DOHH2 (cell line): Measurements from ENCODE around the gene DAGLA.

ENCODE experiments used
- H3F3A ChIP-seq: fragments of 200-600 bp; sonication (generic), shearing (Covaris generic); 2 replicates; pipeline ENCODE4 v1.6.0; 2016; ENCODE audit warnings: antibody characterized with exemption, mild to moderate bottlenecking; ENCODE audit not compliant: control insufficient read depth, insufficient read depth
- H3K27ac ChIP-seq: fragments of 200-600 bp; sonication (generic); 2 replicates; pipeline ENCODE4 v1.5.1; 2014; ENCODE audit warnings: low read depth, mild to moderate bottlenecking, low read length, moderate library complexity
- H3K27me3 ChIP-seq: fragments of 200-600 bp; sonication (generic); 2 replicates; pipeline ENCODE4 v1.6.1; 2014; ENCODE audit warnings: mild to moderate bottlenecking, low read length, mixed read lengths; ENCODE audit not compliant: control insufficient read depth
- H3K36me3 ChIP-seq: fragments of 200-600 bp; sonication (generic); 2 replicates; pipeline ENCODE4 v1.6.1; 2014; ENCODE audit warnings: mild to moderate bottlenecking, low read length, moderate library complexity, mixed read lengths; ENCODE audit not compliant: control insufficient read depth
- H3K4me1 ChIP-seq: fragments of 200-600 bp; sonication (generic); 2 replicates; pipeline ENCODE4 v1.6.1; 2014; ENCODE audit warnings: mild to moderate bottlenecking, low read length, mixed read lengths; ENCODE audit not compliant: control insufficient read depth
- H3K4me2 ChIP-seq: fragments of 200-600 bp; sonication (generic); 2 replicates; pipeline ENCODE4 v1.6.0; 2014; ENCODE audit warnings: mild to moderate bottlenecking, low read length, moderate library complexity
- H3K4me3 ChIP-seq: fragments of 200-600 bp; sonication (generic); 2 replicates; pipeline ENCODE4 v1.5.1; 2014; ENCODE audit warnings: mild to moderate bottlenecking, low read length, mixed read lengths
- H3K79me2 ChIP-seq: fragments of 200-600 bp; sonication (generic); 2 replicates; pipeline ENCODE4 v1.6.1; 2014; ENCODE audit warnings: mild to moderate bottlenecking, low read length, mixed read lengths; ENCODE audit not compliant: control insufficient read depth
- H3K9me2 ChIP-seq: fragments of 200-600 bp; sonication (generic); replicated peaks from 2 replicates; pipeline ENCODE4 v1.6.1; 2014; ENCODE audit warnings: mild to moderate bottlenecking, low read length, mixed read lengths; ENCODE audit not compliant: control insufficient read depth
- H3K9me3 ChIP-seq: fragments of 200-600 bp; sonication (generic); 2 replicates; pipeline ENCODE4 v1.6.1; 2014; ENCODE audit warnings: antibody characterized with exemption, low read length, mixed read lengths; ENCODE audit not compliant: control insufficient read depth, insufficient read depth
- H4K20me1 ChIP-seq: fragments of 200-600 bp; sonication (generic); 2 replicates; pipeline ENCODE4 v1.6.0; 2014; ENCODE audit warnings: low read depth, mild to moderate bottlenecking, antibody characterized with exemption, low read length, moderate library complexity; ENCODE audit not compliant: control insufficient read depth, insufficient read depth
- CTCF ChIP-seq: fragments of 200-600 bp; sonication (generic); IDR thresholded peaks from one replicate; pipeline ENCODE4 v1.5.1; 2014; ENCODE audit warnings: antibody characterized with exemption, mild to moderate bottlenecking, low read depth, low read length; ENCODE audit not compliant: poor library complexity, severe bottlenecking
- EZH2phosphoT487 ChIP-seq: fragments of 200-600 bp; sonication (generic); IDR thresholded peaks from 2 replicates; pipeline ENCODE4 v1.6.1; 2017; ENCODE audit warnings: borderline replicate concordance, mild to moderate bottlenecking, antibody characterized with exemption, low read length, moderate library complexity, mixed read lengths

The DAGLA gene

GRCh38 chr11:61782299-61782698, 102.1 kb downstream of the DAGLA start:
- TF ChIP-seq EZH2phosphoT487 (no peak), CTCF (no peak)
- no peak overlapping the region for H3K4me2 ChIP-seq
- H3K9me2 ChIP-seq, result no peaks in the 10 kb centered on the region
- peaks cover 11% of the 10 kb centered on the region for H3K27me3 ChIP-seq
- peaks cover 11% of the 10 kb centered on the region; the same call in 1 of the 2 replicates for H3K4me1 ChIP-seq
- H4K20me1 ChIP-seq, result 0 out of 2 replicates have a peak, but pooled peaks cover 5% of the 10 kb centered on the region
- no peaks in the 10 kb centered on the region for H3K79me2 ChIP-seq
- no peaks in the 10 kb centered on the region for H3F3A ChIP-seq
- no peaks in the 10 kb centered on the region for H3K9me3 ChIP-seq
- no peak overlapping the region for H3K4me3 ChIP-seq
- H3K27ac ChIP-seq, result no peak overlapping the region
- H3K36me3 ChIP-seq, result peaks cover 17% of the 10 kb centered on the region

GRCh38 chr11:61782841-61783240, 102.7 kb downstream of the DAGLA start:
- no peaks in the 10 kb centered on the region for H3K9me2 ChIP-seq
- no peaks in the 10 kb centered on the region for H3F3A ChIP-seq
- peaks cover 23% of the 10 kb centered on the region for H3K36me3 ChIP-seq
- H3K4me2 ChIP-seq, result no peak overlapping the region
- TF ChIP-seq CTCF, result no peak
- TF ChIP-seq EZH2phosphoT487, result no peak
- H3K9me3 ChIP-seq, result no peaks in the 10 kb centered on the region
- H4K20me1 ChIP-seq, result 0 out of 2 replicates have a peak, but pooled peaks cover 5% of the 10 kb centered on the region
- no peaks in the 10 kb centered on the region for H3K79me2 ChIP-seq
- H3K4me1 ChIP-seq, result peaks cover 6% of the 10 kb centered on the region; the same call in 1 of the 2 replicates
- H3K27me3 ChIP-seq, result peaks cover 11% of the 10 kb centered on the region
- no peak overlapping the region for H3K4me3 ChIP-seq
- H3K27ac ChIP-seq, result no peak overlapping the region

DNA sequence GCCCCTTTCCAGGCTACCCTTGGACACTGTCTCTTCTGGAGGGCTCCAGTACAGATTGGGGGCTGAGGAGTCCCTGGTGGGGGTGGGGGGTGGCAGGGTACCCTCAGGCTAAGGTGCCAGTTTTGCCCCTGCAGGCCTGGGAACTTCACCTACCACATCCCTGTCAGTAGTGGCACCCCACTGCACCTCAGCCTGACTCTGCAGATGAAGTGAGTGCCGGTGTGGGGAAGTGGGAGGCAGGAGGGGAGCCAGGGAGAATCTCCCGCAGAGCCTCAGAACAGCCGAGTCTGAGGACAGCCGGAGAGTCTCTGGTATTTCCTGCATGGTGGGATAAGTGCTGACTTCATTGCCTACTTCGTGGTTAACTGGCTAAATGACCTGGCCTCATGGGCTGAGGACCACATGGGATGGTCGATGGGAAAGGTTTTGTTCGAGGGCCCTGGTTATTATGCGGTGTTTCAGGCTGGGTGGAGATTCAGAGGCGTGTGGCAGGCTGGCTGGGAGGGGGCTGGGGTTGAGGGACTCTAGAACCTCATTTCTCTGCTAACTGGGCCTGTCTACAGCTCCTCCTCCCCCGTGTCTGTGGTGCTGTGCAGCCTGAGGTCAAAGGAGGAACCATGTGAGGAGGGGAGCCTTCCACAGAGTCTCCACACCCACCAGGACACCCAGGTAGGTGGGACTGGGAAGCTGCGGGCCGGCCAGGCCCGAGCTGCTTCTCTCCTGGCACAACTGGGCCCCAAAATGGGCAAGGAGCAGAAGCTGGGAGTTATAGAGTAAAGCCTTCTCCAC, 103.7 kb downstream of the DAGLA start:
- Histone ChIP-seq H3K9me3 (no peaks in the 10 kb centered on the region), H3K27me3 (peaks cover 3% of the 10 kb centered on the region; the same call in 1 of the 2 replicates), H3K4me1 (peaks cover 6% of the 10 kb centered on the region; the same call in 1 of the 2 replicates), H3K79me2 (no peaks in the 10 kb centered on the region), H4K20me1 (0 out of 2 replicates have a peak, but pooled peaks cover 5% of the 10 kb centered on the region), H3K4me2 (no peak overlapping the region), H3K27ac (no peak overlapping the region), H3K36me3 (peaks cover 31% of the 10 kb centered on the region), H3F3A (no peaks in the 10 kb centered on the region), H3K9me2 (no peaks in the 10 kb centered on the region), H3K4me3 (no peak overlapping the region)
- TF ChIP-seq CTCF (no peak), EZH2phosphoT487 (no peak)
